ENCODE measurements around the gene PCDHGA10.
"Not testable (repeated sequence)": the region's sequence is repeated elsewhere in the genome, so short reads cannot be mapped to it uniquely, and the experiment has no call there.

PCDHGA10 gene

DNA sequence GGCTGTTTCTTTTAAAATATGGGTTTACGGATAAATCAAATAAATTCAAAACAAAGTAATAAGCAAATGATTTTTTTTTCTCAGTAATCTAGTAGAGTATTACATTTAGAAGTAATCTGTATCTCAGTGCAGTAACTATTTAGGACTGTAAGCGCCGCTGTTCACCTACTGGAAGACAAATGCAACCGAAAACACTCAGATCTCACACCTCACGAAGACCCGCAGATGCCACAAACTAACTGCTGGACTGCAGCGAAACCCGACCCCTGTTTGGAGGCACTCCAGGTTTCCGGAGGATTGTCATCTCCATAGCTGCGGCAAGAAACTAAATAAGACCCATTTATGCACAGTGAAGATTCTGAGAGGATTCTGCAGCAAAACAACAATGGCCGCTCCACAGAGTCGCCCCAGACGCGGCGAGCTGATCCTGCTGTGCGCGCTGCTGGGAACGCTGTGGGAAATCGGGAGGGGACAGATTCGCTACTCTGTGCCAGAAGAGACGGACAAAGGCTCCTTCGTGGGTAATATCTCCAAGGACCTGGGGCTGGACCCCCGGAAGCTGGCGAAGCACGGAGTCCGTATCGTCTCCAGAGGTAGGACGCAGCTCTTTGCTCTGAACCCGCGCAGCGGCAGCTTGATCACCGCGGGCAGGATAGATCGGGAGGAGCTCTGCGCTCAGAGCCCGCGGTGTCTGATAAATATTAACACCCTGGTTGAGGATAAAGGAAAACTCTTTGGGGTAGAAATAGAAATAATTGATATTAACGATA is 20.2 kb upstream of the PCDHGA10 start, which contains the start of gene PCDHGA8:
PCDHGA8 (plus strand) TSS at position 205 of the 770 bp plus-strand sequence; CDS start at position 386, 181 bp downstream.
- in situ Hi-C loops (cut with MboI; ENCODE audit: low sequenced_read_pairs), result no loop called here

DNA sequence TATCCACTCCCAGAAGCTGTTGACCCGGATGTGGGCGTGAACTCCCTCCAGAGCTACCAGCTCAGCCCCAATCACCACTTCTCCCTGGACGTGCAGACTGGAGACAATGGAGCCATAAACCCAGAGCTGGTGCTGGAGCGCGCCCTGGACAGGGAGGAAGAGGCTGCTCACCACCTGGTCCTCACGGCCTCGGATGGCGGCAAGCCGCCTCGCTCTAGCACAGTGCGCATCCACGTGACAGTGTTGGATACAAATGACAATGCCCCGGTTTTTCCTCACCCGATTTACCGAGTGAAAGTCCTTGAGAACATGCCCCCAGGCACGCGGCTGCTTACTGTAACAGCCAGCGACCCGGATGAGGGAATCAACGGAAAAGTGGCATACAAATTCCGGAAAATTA is 19.5 kb upstream of the PCDHGA10 start:
- in situ Hi-C loops (cut with MboI; ENCODE audit: low sequenced_read_pairs), result no loop called here

DNA sequence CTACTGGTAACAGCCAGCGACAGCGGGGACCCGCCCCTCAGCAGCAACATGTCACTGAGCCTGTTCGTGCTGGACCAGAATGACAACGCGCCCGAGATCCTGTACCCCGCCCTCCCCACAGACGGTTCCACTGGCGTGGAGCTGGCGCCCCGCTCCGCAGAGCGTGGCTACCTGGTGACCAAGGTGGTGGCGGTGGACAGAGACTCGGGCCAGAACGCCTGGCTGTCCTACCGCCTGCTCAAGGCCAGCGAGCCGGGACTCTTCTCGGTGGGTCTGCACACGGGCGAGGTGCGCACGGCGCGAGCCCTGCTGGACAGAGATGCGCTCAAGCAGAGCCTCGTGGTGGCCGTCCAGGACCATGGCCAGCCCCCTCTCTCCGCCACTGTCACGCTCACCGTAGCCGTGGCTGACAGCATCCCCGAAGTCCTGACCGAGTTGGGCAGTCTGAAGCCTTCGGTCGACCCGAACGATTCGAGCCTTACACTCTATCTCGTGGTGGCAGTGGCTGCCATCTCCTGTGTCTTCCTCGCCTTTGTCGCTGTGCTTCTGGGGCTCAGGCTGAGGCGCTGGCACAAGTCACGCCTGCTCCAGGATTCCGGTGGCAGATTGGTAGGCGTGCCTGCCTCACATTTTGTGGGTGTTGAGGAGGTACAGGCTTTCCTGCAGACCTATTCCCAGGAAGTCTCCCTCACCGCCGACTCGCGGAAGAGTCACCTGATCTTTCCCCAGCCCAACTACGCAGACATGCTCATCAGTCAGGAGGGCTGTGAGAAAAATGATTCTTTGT is 18.2 kb upstream of the PCDHGA10 start:
- in situ Hi-C loops (cut with MboI; ENCODE audit: low sequenced_read_pairs), result not testable (repeated sequence)

GRCh38 chr5:141397756-141398551 is 14.8 kb upstream of the PCDHGA10 start, which contains the start of gene PCDHGB5:
PCDHGB5 (plus strand) TSS chr5:141397947; CDS start chr5:141398128, 181 bp downstream.
- in situ Hi-C loops (cut with MboI; ENCODE audit: low sequenced_read_pairs), result not testable (repeated sequence)

GRCh38 chr5:141398608-141399007 is 14.2 kb upstream of the PCDHGA10 start:
- in situ Hi-C loops (cut with MboI; ENCODE audit: low sequenced_read_pairs), result no loop called here

DNA sequence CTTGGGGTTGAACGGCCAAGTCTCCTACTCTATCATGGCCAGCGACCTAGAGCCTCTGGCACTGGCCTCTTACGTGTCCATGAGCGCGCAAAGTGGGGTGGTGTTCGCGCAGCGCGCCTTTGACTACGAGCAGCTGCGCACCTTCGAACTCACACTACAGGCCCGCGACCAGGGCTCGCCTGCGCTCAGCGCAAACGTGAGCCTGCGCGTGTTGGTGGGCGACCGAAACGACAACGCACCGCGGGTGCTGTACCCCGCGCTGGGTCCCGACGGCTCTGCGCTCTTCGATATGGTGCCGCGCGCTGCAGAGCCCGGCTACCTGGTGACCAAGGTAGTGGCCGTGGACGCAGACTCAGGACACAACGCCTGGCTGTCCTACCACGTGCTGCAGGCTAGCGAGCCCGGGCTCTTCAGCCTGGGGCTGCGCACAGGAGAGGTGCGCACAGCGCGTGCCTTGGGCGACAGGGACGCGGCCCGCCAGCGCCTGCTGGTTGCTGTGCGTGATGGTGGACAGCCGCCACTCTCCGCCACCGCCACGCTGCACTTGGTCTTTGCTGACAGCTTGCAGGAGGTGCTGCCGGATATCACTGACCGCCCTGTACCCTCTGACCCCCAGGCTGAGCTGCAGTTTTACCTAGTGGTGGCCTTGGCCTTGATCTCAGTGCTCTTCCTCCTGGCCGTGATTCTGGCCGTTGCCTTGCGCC is 13.1 kb upstream of the PCDHGA10 start:
- in situ Hi-C loops (cut with MboI; ENCODE audit: low sequenced_read_pairs), result no loop called here

- in situ Hi-C loops (cut with MboI; ENCODE audit: low sequenced_read_pairs), result no loop called here
Measured at GRCh38 chr5:141402553-141403243, 10.1 kb upstream of the PCDHGA10 start, which contains the start of gene PCDHGA9. PCDHGA9 (plus strand) TSS chr5:141402778; CDS start chr5:141402953, 175 bp downstream.

- in situ Hi-C loops (cut with MboI; ENCODE audit: low sequenced_read_pairs), result no loop called here
Measured at GRCh38 chr5:141403387-141403786, 9.4 kb upstream of the PCDHGA10 start.

GRCh38 chr5:141407790-141408505 is 4.8 kb upstream of the PCDHGA10 start, which contains the start of gene PCDHGB6:
PCDHGB6 (plus strand) TSS chr5:141408021; CDS start chr5:141408203, 182 bp downstream.
- in situ Hi-C loops (cut with MboI; ENCODE audit: low sequenced_read_pairs), result not testable (repeated sequence)

DNA sequence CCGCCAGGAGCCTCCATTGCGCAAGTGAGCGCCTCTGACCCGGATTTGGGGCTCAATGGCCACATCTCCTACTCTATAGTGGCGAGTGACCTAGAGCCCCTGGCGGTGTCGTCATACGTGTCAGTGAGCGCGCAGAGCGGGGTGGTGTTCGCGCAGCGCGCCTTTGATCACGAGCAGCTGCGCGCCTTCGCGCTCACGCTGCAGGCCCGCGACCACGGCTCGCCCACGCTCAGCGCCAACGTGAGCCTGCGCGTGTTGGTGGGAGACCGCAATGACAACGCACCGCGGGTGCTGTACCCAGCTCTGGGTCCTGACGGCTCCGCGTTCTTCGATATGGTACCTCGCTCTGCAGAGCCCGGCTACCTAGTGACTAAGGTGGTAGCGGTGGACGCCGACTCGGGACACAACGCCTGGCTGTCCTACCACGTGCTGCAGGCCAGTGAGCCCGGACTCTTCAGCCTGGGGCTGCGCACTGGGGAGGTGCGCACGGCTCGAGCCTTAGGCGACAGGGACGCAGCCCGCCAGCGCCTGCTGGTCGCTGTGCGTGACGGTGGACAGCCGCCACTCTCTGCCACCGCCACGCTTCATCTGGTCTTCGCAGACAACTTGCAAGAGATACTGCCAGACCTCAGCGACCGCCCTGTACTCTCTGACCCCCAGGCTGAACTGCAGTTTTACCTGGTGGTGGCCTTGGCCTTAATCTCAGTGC is 3.0 kb upstream of the PCDHGA10 start:
- in situ Hi-C loops (cut with MboI; ENCODE audit: low sequenced_read_pairs), result no loop called here

DNA sequence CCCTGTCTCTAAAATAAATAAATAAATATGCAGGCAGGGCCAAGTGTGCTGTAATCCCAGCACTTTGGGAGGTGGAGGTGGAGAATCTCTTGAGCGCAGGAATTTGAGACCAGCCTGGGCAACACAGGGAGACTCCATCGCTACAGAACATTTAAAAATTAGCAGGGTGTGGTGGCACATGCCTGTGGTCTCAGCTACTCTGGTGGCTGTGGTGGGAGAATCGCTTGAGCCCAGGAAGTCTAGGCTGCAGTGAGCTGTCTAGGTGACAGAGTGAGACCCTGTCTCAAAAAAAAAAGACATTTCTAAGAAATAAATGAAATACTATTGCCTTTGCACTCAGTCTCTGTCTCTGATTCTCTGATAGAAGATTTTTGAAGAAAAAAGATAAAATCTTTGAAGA is 1.2 kb upstream of the PCDHGA10 start:
- in situ Hi-C loops (cut with MboI; ENCODE audit: low sequenced_read_pairs), result no loop called here

DNA sequence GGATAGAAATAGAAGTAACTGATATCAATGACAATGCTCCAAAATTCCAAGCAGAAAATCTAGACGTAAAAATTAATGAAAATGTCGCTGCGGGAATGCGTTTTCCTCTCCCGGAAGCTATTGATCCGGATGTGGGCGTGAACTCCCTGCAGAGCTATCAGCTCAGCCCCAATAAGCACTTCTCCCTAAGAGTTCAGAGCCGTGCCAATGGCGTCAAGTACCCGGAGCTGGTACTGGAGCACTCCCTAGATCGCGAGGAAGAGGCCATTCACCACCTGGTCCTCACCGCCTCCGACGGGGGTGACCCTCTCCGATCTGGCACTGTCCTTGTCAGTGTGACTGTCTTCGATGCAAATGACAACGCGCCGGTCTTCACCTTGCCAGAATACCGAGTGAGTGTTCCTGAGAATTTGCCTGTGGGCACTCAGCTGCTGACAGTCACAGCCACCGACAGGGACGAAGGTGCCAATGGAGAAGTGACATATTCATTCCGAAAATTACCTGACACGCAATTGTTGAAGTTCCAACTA is 818 bp downstream of the PCDHGA10 start:
- in situ Hi-C loops (cut with MboI; ENCODE audit: low sequenced_read_pairs), result no loop called here

DNA sequence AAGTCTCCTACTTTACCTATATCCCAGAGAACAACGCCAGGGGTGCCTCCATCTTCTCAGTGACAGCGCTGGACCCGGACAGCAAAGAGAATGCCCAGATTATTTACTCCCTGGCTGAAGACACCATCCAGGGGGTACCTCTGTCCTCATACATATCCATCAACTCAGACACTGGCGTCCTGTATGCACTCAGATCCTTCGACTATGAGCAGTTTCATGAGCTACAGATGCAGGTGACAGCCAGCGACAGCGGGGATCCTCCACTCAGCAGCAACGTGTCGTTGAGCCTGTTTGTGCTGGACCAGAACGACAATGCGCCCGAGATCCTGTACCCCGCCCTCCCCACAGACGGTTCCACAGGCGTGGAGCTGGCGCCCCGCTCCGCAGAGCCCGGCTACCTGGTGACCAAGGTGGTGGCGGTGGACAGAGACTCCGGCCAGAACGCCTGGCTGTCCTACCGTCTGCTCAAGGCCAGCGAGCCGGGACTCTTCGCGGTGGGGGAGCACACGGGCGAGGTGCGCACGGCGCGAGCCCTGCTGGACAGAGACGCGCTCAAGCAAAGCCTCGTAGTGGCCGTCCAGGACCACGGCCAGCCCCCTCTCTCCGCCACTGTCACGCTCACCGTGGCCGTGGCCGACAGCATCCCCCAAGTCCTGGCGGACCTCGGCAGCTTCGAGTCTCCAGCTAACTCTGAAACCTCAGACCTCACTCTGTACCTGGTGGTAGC is 1.9 kb downstream of the PCDHGA10 start:
- in situ Hi-C loops (cut with MboI; ENCODE audit: low sequenced_read_pairs), result not testable (repeated sequence)

DNA sequence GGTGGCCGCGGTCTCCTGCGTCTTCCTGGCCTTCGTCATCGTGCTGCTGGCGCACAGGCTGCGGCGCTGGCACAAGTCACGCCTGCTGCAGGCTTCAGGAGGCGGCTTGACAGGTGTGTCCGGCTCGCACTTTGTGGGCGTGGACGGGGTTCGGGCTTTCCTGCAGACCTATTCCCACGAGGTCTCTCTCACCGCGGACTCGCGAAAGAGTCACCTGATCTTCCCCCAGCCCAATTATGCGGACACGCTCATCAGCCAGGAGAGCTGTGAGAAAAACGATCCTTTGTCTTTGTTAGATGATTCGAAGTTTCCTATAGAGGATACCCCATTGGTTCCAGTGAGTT is 2.5 kb downstream of the PCDHGA10 start:
- in situ Hi-C loops (cut with MboI; ENCODE audit: low sequenced_read_pairs), result not testable (repeated sequence)

DNA sequence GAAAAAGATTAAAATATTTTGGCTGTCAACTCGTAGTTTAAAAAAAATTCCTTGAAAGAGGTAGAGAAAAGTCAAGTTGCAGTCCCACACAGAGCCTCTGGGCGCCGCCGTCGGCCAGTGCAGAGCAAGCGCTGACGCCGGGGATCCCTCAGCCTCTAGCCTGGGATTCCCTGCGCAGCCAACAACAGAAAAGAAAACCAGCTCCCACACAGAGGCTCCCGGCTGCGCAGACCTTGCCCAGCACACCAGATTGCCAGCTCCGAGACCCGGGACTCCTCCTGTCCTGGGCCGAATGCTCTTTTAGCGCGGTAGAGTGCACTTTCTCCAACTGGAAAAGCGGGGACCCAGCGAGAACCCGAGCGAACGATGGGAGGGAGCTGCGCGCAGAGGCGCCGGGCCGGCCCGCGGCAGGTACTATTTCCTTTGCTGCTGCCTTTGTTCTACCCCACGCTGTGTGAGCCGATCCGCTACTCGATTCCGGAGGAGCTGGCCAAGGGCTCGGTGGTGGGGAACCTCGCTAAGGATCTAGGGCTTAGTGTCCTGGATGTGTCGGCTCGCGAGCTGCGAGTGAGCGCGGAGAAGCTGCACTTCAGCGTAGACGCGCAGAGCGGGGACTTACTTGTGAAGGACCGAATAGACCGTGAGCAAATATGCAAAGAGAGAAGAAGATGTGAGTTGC is 4.8 kb downstream of the PCDHGA10 start, which contains the start of gene PCDHGB7:
PCDHGB7 (plus strand) TSS at position 184 of the 679 bp plus-strand sequence; CDS start at position 367, 183 bp downstream.
- in situ Hi-C loops (cut with MboI; ENCODE audit: low sequenced_read_pairs), result not testable (repeated sequence)

DNA sequence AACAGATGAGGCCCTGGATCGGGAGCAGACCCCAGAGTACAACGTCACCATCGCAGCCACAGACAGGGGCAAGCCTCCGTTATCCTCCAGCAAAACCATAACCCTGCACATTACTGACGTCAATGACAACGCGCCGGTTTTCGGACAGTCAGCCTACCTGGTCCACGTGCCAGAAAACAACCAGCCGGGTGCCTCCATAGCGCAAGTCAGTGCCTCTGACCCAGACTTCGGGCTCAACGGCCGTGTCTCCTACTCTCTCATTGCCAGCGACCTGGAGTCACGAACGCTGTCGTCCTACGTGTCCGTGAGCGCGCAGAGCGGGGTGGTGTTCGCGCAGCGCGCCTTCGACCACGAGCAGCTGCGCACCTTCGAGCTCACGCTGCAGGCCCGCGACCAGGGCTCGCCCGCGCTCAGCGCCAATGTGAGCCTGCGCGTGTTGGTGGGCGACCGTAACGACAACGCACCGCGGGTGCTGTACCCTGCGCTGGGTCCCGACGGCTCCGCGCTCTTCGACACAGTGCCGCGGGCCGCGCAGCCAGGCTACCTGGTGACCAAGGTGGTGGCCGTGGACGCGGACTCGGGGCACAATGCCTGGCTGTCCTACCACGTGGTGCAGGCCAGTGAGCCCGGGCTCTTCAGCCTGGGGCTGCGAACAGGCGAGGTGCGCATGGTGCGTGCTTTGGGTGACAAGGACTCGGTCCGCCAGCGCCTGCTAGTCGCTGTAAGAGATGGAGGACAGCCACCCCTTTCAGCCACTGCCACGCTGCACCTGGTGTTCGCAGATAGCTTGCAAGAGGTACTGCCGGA is 6.5 kb downstream of the PCDHGA10 start:
- in situ Hi-C loops (cut with MboI; ENCODE audit: low sequenced_read_pairs), result no loop called here

Data from HL-60/S4 treated with retinoic acid at 250 ng/mL for 4 days and 3 days (cell line).